ENCODE data around the gene TOPAZ1.

DNA sequence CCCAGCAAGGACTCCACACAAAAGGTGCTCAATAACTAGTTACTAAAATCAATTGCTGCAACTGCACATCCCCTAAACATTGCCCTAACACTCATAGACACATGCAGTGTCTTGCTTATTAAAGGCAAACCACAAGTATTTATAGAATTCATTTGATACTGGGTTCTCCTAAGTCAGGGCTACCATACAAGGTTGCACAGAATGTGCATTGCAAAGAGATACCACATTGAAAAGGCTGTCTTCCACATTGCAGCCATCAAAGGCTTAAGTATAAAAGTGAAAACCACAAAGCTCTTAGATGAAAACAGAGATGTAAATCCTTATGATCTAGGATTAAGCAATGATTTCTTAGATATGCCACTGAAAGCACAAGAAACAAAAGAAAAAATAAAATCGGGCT, 33.6 kb upstream of the TOPAZ1 start:
- no peak for TF ChIP-seq POLR2A (IDR thresholded peaks at IDR 0.05; ENCODE audit: low read depth, low read length)
- TF ChIP-seq POLR2AphosphoS5 (IDR thresholded peaks at IDR 0.05; ENCODE audit: low read depth, low read length), result no peak
- no peak for TF ChIP-seq TAF1 (IDR thresholded peaks at IDR 0.05; ENCODE audit: borderline replicate concordance, low read depth, low read length)
